IMR-90 (cell line): Measurements from ENCODE around the gene DHRS12. TPM values are rescaled to one million over a fixed set of nuclear protein-coding genes. Genes with fewer than 3 reads are reported as not detected.
A peak's percentile ranks its signal among the peaks of the same experiment; 100 is the strongest.

ENCODE experiments used
- ATAC-seq: fragments of 200-7000 bp; cut with Tn5 transposase; 2 replicates; pipeline ENCODE4 v1.9.1; 2020; ENCODE audit warnings: low read depth, mild to moderate bottlenecking, moderate library complexity
- BruUV-seq: library from RNA; stranded (reverse); fragments of 400-500 nt; replicated peaks from 2 replicates; lab custom pipeline; 2021; lab: Mats Ljungman, UMichigan
- CTCF ChIA-PET: fragments of 300-600 bp; formaldehyde crosslinking; extraction: SDS; loops from one replicate; lab custom pipeline; 2021; ENCODE audit warnings: antibody characterized with exemption; lab: Yijun Ruan, JAX
- POLR2A ChIA-PET: fragments of 300-600 bp; sonication (Branson Sonifier 250); formaldehyde crosslinking; loops from one replicate; lab custom pipeline; 2022; ENCODE audit warnings: antibody characterized with exemption; ENCODE audit not compliant: unreplicated experiment; lab: Charles Lee
- DNase-seq: peaks from one replicate; pipeline ENCODE4 v3.0.0; 2013
- H2AFZ ChIP-seq: replicated peaks from 2 replicates; pipeline ENCODE3; 2013; ENCODE audit warnings: low read length, mild to moderate bottlenecking; ENCODE audit not compliant: poor library complexity
- H2AK5ac ChIP-seq: 2 replicates; pipeline ENCODE4 v1.6.1; 2013; ENCODE audit warnings: low read depth, low read length, inconsistent platforms
- H2AK9ac ChIP-seq: replicated peaks from 2 replicates; pipeline ENCODE3; 2013; ENCODE audit warnings: mild to moderate bottlenecking, low read depth, low read length, moderate library complexity; ENCODE audit not compliant: poor library complexity
- H2BK120ac ChIP-seq: 2 replicates; pipeline ENCODE4 v1.6.1; 2013; ENCODE audit warnings: low read depth, low read length, inconsistent platforms
- H2BK15ac ChIP-seq: 3 replicates; pipeline ENCODE4 v1.6.1; 2013; ENCODE audit warnings: low read depth, low read length, inconsistent platforms
- H2BK20ac ChIP-seq: 2 replicates; pipeline ENCODE4 v1.6.1; 2013; ENCODE audit warnings: low read depth, mild to moderate bottlenecking, inconsistent platforms, low read length, moderate library complexity
- H2BK5ac ChIP-seq: 2 replicates; pipeline ENCODE4 v1.6.1; 2013; ENCODE audit warnings: mild to moderate bottlenecking, low read depth, low read length, inconsistent platforms; ENCODE audit not compliant: poor library complexity, severe bottlenecking
- H3K14ac ChIP-seq: replicated peaks from 2 replicates; pipeline ENCODE4 v1.6.1; 2013; ENCODE audit warnings: low read depth, low read length, inconsistent platforms
- H3K18ac ChIP-seq: 2 replicates; pipeline ENCODE4 v1.6.1; 2013; ENCODE audit warnings: low read depth, low read length, control low read depth
- H3K23ac ChIP-seq: 2 replicates; pipeline ENCODE4 v1.6.1; 2013; ENCODE audit warnings: low read depth, low read length, inconsistent platforms
- H3K27ac ChIP-seq: 2 replicates; pipeline ENCODE4 v1.5.1; 2013; ENCODE audit warnings: mild to moderate bottlenecking, control low read depth, low read length; ENCODE audit not compliant: insufficient read depth
- H3K27me3 ChIP-seq: 2 replicates; pipeline ENCODE4 v1.6.1; 2013; ENCODE audit warnings: low read length; ENCODE audit not compliant: control insufficient read depth, insufficient read depth
- H3K36me3 ChIP-seq: 2 replicates; pipeline ENCODE4 v1.6.1; 2013; ENCODE audit warnings: low read length, mixed read lengths; ENCODE audit not compliant: control insufficient read depth, insufficient read depth
- H3K4ac ChIP-seq: 2 replicates; pipeline ENCODE4 v1.6.1; 2013; ENCODE audit warnings: low read depth, low read length, inconsistent platforms
- H3K4me1 ChIP-seq: 2 replicates; pipeline ENCODE4 v1.6.1; 2013; ENCODE audit warnings: low read length, mixed read lengths; ENCODE audit not compliant: control insufficient read depth, insufficient read depth
- H3K4me2 ChIP-seq: 2 replicates; pipeline ENCODE4 v1.6.1; 2013; ENCODE audit warnings: low read depth, mild to moderate bottlenecking, control low read depth, low read length, moderate library complexity
- H3K4me3 ChIP-seq: 2 replicates; pipeline ENCODE4 v1.5.1; 2013; ENCODE audit warnings: low read depth, mild to moderate bottlenecking, control low read depth, low read length, moderate library complexity; ENCODE audit not compliant: insufficient read depth
- H3K56ac ChIP-seq: 2 replicates; pipeline ENCODE4 v1.6.1; 2013; ENCODE audit warnings: low read length, inconsistent platforms; ENCODE audit not compliant: insufficient read depth; ENCODE audit errors: extremely low read depth
- H3K79me1 ChIP-seq, 2 experiments: 2 replicates each; pipeline ENCODE4 v1.6.1; 2013; ENCODE audit warnings: low read length in 2 of 2, inconsistent platforms in 1 of 2, low read depth in 1 of 2
- H3K9ac ChIP-seq: 2 replicates; pipeline ENCODE4 v1.6.1; 2013; ENCODE audit warnings: low read depth, low read length, control low read depth
- H3K9me1 ChIP-seq: 2 replicates; pipeline ENCODE4 v1.6.1; 2013; ENCODE audit warnings: low read length, inconsistent platforms; ENCODE audit not compliant: insufficient read depth
- H3K9me3 ChIP-seq: 2 replicates; pipeline ENCODE4 v1.6.1; 2013; ENCODE audit warnings: low read length; ENCODE audit not compliant: control insufficient read depth, insufficient read depth
- H4K20me1 ChIP-seq: 2 replicates; pipeline ENCODE4 v1.6.1; 2013; ENCODE audit warnings: low read length, inconsistent platforms; ENCODE audit not compliant: insufficient read depth
- H4K5ac ChIP-seq: 2 replicates; pipeline ENCODE4 v1.6.1; 2013; ENCODE audit warnings: mild to moderate bottlenecking, low read depth, low read length, control low read depth
- H4K8ac ChIP-seq, 2 experiments: 2 replicates each; pipeline ENCODE4 v1.6.1; 2013; ENCODE audit warnings: low read depth in 2 of 2, low read length in 2 of 2, control low read depth in 1 of 2, inconsistent platforms in 1 of 2
- H4K91ac ChIP-seq: 2 replicates; pipeline ENCODE4 v1.6.1; 2013; ENCODE audit warnings: low read depth, low read length, inconsistent platforms; ENCODE audit not compliant: insufficient read depth
- CTCF ChIP-seq: conservative IDR thresholded peaks from 2 replicates; pipeline ENCODE4 v1.5.1; 2012; ENCODE audit warnings: mild to moderate bottlenecking, low read depth, low read length, improper control_type of control experiment
- ELK1 ChIP-seq: fragments of 150-350 bp; IDR thresholded peaks from 2 replicates; pipeline ENCODE4 v1.6.1; 2016; ENCODE audit warnings: low read depth, mild to moderate bottlenecking, low read length, moderate library complexity, borderline replicate concordance
- RAD21 ChIP-seq: IDR thresholded peaks from 2 replicates; pipeline ENCODE4 v1.6.1; 2012; ENCODE audit warnings: low read length, improper control_type of control experiment
- SMC3 ChIP-seq: fragments of 150-350 bp; IDR thresholded peaks from 2 replicates; pipeline ENCODE4 v1.6.1; 2016; ENCODE audit warnings: low read depth, mild to moderate bottlenecking, antibody characterized with exemption, low read length, moderate library complexity
- WGBS, 2 experiments: methylation state at CpG; one replicate each; pipeline versions ENCODE4 v1.1.5 to v1.1.7; 2013; ENCODE audit warnings: missing lambda C conversion rate in 2 of 2; ENCODE audit not compliant: insufficient read length in 1 of 2; ENCODE audit errors: extremely low coverage in 2 of 2; 5-methylcytosine and 5-hydroxymethylcytosine counted together
- dilution Hi-C: fragments of 300-500 bp; cut with HindIII; formaldehyde crosslinking; loops from one replicate; pipeline ENCODE4 v1.14.3; 2018; ENCODE audit warnings: low sequenced_read_pairs; ENCODE audit not compliant: unreplicated experiment
- in situ Hi-C: fragments of 300-500 bp; cut with MboI; formaldehyde crosslinking; loops from 3 replicates; pipeline ENCODE4 v1.14.3; 2019; ENCODE audit warnings: low sequenced_read_pairs, inconsistent platforms, mixed read lengths
- intact Hi-C: fragments of 100-400 bp; cut with micrococcal nuclease; formaldehyde crosslinking; loops from 2 replicates; pipeline ENCODE4 v1.10.0; 2022
- polyA plus RNA-seq, 3 experiments: library from polyadenylated mRNA; depleted of rRNA; stranded (reverse); fragments of >200 nt; gene quantifications; 2 replicates each; pipeline ENCODE4 v1.2.3, GENCODE V29; 2012; ENCODE audit warnings: low replicate concordance in 1 of 3
- total RNA-seq: library from RNA; depleted of rRNA; stranded (reverse); fragments of >200 nt; gene quantifications from 2 replicates; pipeline ENCODE4 v1.2.3, GENCODE V29; 2012

DHRS12 gene
- total and polyA plus RNA-seq, 2 of the 4 experiments (the other 2 are of a cell fraction), result 1.3 to 1.6 TPM

GRCh38 chr13:51797664-51798488 is 6.1 kb downstream of the DHRS12 start:
- Histone ChIP-seq H2AK5ac (0 out of 2 replicates have a peak overlapping the region, but pooled peaks have one; percentile 33), H4K8ac (no peak overlapping the region), H3K27me3 (no peaks in the 10 kb centered on the region), H3K9me3 (no peaks in the 10 kb centered on the region), H4K91ac (no peak overlapping the region), H2BK5ac (no peak overlapping the region), H3K9me1 (peaks cover 10% of the 10 kb centered on the region), H3K23ac (no peak overlapping the region), H2AFZ (no peak overlapping the region), H3K9ac (no peak overlapping the region), H3K4me3 (no peak overlapping the region), H2AK9ac (no peak overlapping the region), H2BK120ac (no peak overlapping the region), H2BK15ac (no peak overlapping the region), H4K5ac (no peak overlapping the region), H3K14ac (no peak overlapping the region), H3K18ac (no peak overlapping the region), H4K20me1 (no peaks in the 10 kb centered on the region), H3K4ac (no peak overlapping the region), H3K56ac (no peak overlapping the region), H3K79me1 (0 out of 4 replicates have a peak, but pooled peaks cover 0 to 8% of the 10 kb centered on the region in 2 experiments), H3K36me3 (no peaks in the 10 kb centered on the region), H2BK20ac (no peak overlapping the region), H3K27ac (no peak overlapping the region), H3K4me1 (peaks cover 9% of the 10 kb centered on the region), H3K4me2 (no peak overlapping the region)
- DNase-seq (peak; percentile 69), ATAC-seq (peak; percentile 18; the same call in 1 of the 2 replicates)
- BruUV-seq, result no TSS peak
- ChIA-PET CTCF (interaction anchor here (0.9 to 1.3 kb wide), 7 partner anchors 13 to 401 kb away, joined by 3 to 6 read pairs (median 3); no protein-coding TSS in a partner anchor), POLR2A (no interaction called here)
- TF ChIP-seq RAD21 (peak; percentile 79), SMC3 (peak; percentile 76), CTCF (peak; percentile 66), ELK1 (no peak)
- dilution Hi-C loops, result no loop called here
- intact Hi-C loops, result loop anchor here (2.0 kb wide), 1 partner anchor 363 kb away; no protein-coding TSS in a partner anchor
- in situ Hi-C loops, result loop anchor here (5.0 kb wide), 1 partner anchor 356 kb away; no protein-coding TSS in a partner anchor
- WGBS, 2 experiments, result 100% methylated on average over 2 of the region's 12 CpGs; no CpG with 5 or more reads in 1 of the 2 experiments
